ENCODE measurements around the gene TMEM150B. TPM values are rescaled to one million over a fixed set of nuclear protein-coding genes. Genes with fewer than 3 reads are reported as not detected.

The TMEM150B gene
- total and polyA plus RNA-seq, 2 donors (not counting 3 experiments of a cell fraction or from before 2014, with no cell fraction given), result not detected

DNA sequence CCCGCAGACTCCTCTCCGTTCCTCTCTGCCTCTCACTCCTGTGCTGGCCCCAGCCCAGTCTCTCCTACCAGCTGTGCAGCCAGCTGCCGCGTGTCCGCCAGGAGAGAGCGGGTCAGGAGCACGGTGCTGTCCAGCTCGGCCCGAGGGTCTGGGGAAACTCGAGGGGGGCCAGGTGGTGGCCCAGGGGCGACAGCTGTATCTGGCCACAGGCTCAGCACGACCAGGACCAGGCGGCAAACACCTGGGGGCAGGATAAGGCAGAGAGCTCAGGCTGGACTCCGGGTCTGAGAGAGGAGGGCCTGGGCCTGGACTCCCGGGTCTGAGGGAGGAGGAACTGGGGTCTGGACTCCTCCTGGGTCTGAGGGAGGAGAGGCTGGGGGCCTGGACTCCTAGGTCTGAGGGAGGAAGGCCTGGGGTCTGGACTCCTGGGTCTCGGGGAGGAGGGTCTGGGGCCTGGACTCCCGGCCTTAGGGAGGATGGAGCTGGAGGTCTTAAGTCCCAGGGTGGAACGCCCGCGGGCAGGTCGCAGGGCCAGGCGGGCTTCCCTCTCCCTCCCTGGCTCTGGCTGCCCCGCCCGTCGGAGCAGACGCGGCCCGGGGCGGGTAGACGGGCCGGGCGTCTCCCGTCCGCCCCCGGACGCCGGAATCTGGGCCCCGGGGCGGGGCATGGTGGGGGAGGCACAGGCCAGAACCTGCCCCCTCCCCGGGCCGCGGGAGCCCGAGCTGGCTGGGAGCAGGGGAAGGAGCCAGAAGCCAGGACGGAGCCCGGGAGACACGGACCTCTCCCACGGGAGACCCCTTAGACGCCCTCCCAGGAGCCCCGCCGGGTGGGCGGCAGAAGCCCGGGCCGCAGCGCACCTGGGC lies 43.8 kb upstream of the TMEM150B start:
- Histone ChIP-seq H3K27me3 (ENCODE audit: control insufficient read depth in 2 of 2, insufficient read depth in 2 of 2, low read length in 2 of 2) (peaks cover 10 to 21% of the 10 kb centered on the region in 2 experiments), H3K9ac (replicated peaks; ENCODE audit: extremely low read depth, insufficient read depth, low read length) (no peak overlapping the region), H3K79me2 (ENCODE audit: control insufficient read depth, insufficient read depth, low read length) (no peaks in the 10 kb centered on the region), H3K36me3 (ENCODE audit: control insufficient read depth in 2 of 2, extremely low read depth in 1 of 2, insufficient read depth in 2 of 2, low read length in 2 of 2) (no peaks in the 10 kb centered on the region), H3K4me2 (ENCODE audit: insufficient read depth, low read length) (no peak overlapping the region), H3K9me1 (replicated peaks; ENCODE audit: control insufficient read depth, extremely low read depth, insufficient read depth, low read length) (no peaks in the 10 kb centered on the region), H4K20me1 (replicated peaks; ENCODE audit: control insufficient read depth, extremely low read depth, insufficient read depth, low read length) (no peaks in the 10 kb centered on the region), H2AFZ (ENCODE audit: low read depth, low read length) (no peak overlapping the region), H3K4me1 (ENCODE audit: control insufficient read depth, extremely low read depth, insufficient read depth, low read length) (peaks cover 3% of the 10 kb centered on the region), H3K9me3 (replicated peaks; ENCODE audit: control insufficient read depth, insufficient read depth, low read length) (no peaks in the 10 kb centered on the region), H3K27ac (ENCODE audit: insufficient read depth, low read depth, low read length) (no peak overlapping the region), H3K4me3 (replicated peaks in 1 of 3; ENCODE audit: insufficient read depth in 1 of 3, low read depth in 1 of 3, low read length in 3 of 3) (no peak overlapping the region)
- no peak for FAIRE-seq
- TF ChIP-seq GATA2 (IDR thresholded peaks at IDR 0.05; ENCODE audit: insufficient read depth, insufficient read length, low read depth, low read length) (no peak), POLR2AphosphoS5 (IDR thresholded peaks at IDR 0.05; ENCODE audit: insufficient read depth, low read depth, low read length) (no peak), EZH2 (IDR thresholded peaks at IDR 0.05; ENCODE audit: borderline replicate concordance, low read depth, low read length, severe bottlenecking) (peak; percentile 18), MYC (IDR thresholded peaks at IDR 0.05; ENCODE audit: low read depth, low read length) (no peak), JUN (IDR thresholded peaks at IDR 0.05; ENCODE audit: borderline replicate concordance, insufficient read depth, insufficient read length, low read depth) (no peak)
- TF ChIP-seq, protein P1, sequence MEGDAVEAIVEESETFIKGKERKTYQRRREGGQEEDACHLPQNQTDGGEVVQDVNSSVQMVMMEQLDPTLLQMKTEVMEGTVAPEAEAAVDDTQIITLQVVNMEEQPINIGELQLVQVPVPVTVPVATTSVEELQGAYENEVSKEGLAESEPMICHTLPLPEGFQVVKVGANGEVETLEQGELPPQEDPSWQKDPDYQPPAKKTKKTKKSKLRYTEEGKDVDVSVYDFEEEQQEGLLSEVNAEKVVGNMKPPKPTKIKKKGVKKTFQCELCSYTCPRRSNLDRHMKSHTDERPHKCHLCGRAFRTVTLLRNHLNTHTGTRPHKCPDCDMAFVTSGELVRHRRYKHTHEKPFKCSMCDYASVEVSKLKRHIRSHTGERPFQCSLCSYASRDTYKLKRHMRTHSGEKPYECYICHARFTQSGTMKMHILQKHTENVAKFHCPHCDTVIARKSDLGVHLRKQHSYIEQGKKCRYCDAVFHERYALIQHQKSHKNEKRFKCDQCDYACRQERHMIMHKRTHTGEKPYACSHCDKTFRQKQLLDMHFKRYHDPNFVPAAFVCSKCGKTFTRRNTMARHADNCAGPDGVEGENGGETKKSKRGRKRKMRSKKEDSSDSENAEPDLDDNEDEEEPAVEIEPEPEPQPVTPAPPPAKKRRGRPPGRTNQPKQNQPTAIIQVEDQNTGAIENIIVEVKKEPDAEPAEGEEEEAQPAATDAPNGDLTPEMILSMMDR (IDR thresholded peaks at IDR 0.05; ENCODE audit: extremely low read depth in 1 of 2, insufficient read depth in 1 of 2, low read depth in 1 of 2, low read length in 2 of 2), result no peak
- intact Hi-C loops (cut with micrococcal nuclease), result no loop called here
- dilution Hi-C loops (cut with MboI; ENCODE audit: extremely low pct_ligation_motif_present, low sequenced_read_pairs), result no loop called here
- POLR2A ChIA-PET, result interaction anchor here (1.2 kb wide), 1 partner anchor 110 kb away, joined by 3 read pairs; the partner anchor contains the start of gene PPP6R1
- no TSS peak for BruUV-seq (replicated peaks)
- DNase-seq (ENCODE audit: low read depth, low spot score), result no peak
- CTCF ChIA-PET, result interaction anchor here (0.9 to 1.4 kb wide), 2 partner anchors 29 to 77 kb away, joined by 3 read pairs; partner anchors contain the start of gene KMT5C
